SK-N-SH (cell line): ENCODE results near the gene ELAVL2. TPM values are rescaled to one million over a fixed set of nuclear protein-coding genes. Genes with fewer than 3 reads are reported as not detected.

Experiments
- CTCF ChIA-PET: fragments of 300-600, 350-600 bp; formaldehyde crosslinking; extraction: SDS; loops from one replicate; lab custom pipeline; 2021; lab: Yijun Ruan, JAX
- POLR2A ChIA-PET: fragments of 350-600 bp; sonication (Branson Sonifier 250); formaldehyde crosslinking; extraction: SDS; loops from one replicate; lab custom pipeline; 2020; ENCODE audit warnings: antibody characterized with exemption, inconsistent platforms; lab: Yijun Ruan, JAX
- DNase-seq: peaks from one replicate; pipeline ENCODE4 v3.0.0; 2012
- H2AFZ ChIP-seq: fragments of 200-600 bp; sonication (generic); 2 replicates; pipeline ENCODE4 v1.8.1; 2016; ENCODE audit warnings: antibody characterized with exemption, mild to moderate bottlenecking, low read depth
- H3F3A ChIP-seq: fragments of 200-600 bp; sonication (generic); replicated peaks from 2 replicates; pipeline ENCODE3; 2016; ENCODE audit warnings: antibody characterized with exemption, mild to moderate bottlenecking; ENCODE audit not compliant: insufficient read depth
- H3K27ac ChIP-seq, 2 experiments: fragments of 200-500 bp in 1 of 2; fragments of 200-600 bp in 1 of 2; sonication (Bioruptor generic) in 1 of 2; sonication (generic), shearing (Covaris generic) in 1 of 2; 2 replicates each; pipeline versions ENCODE4 v1.5.1 to v1.6.1; 2014 to 2016; ENCODE audit warnings: low read depth in 2 of 2, inconsistent platforms in 1 of 2, low read length in 1 of 2, mild to moderate bottlenecking in 1 of 2, mixed read lengths in 1 of 2
- H3K27me3 ChIP-seq: fragments of 200-600 bp; sonication (generic), shearing (Covaris generic); 2 replicates; pipeline ENCODE4 v1.6.1; 2016; ENCODE audit warnings: mixed run types; ENCODE audit not compliant: insufficient read depth
- H3K36me3 ChIP-seq, 2 experiments: fragments of 200-500 bp in 1 of 2; fragments of 200-600 bp in 1 of 2; sonication (Bioruptor generic) in 1 of 2; sonication (generic) in 1 of 2; replicated peaks in 1 of 2; 2 replicates each; pipeline versions ENCODE3 to v1.5.1; 2014 to 2016; ENCODE audit warnings: low read length in 1 of 2, mild to moderate bottlenecking in 1 of 2; ENCODE audit not compliant: insufficient read depth in 2 of 2, control insufficient read depth in 1 of 2
- H3K4me1 ChIP-seq, 2 experiments: fragments of 200-500 bp in 1 of 2; fragments of 200-600 bp in 1 of 2; sonication (Bioruptor generic) in 1 of 2; sonication (generic), shearing (Covaris generic) in 1 of 2; 2 replicates each; pipeline versions ENCODE4 v1.5.1 to v1.6.1; 2014 to 2016; ENCODE audit warnings: low read depth in 1 of 2, low read length in 1 of 2, mixed run types in 1 of 2; ENCODE audit not compliant: insufficient read depth in 2 of 2, control insufficient read depth in 1 of 2
- H3K4me2 ChIP-seq: fragments of 200-600 bp; sonication (generic), shearing (Covaris generic); 2 replicates; pipeline ENCODE4 v1.6.1; 2017; ENCODE audit warnings: mixed run types
- H3K4me3 ChIP-seq, 2 experiments: fragments of 200-500 bp in 1 of 2; fragments of 200-600 bp in 1 of 2; sonication (Bioruptor generic) in 1 of 2; sonication (generic), shearing (Covaris generic) in 1 of 2; 2 replicates each; pipeline versions ENCODE4 v1.5.1 to v1.8.1; 2014 to 2016; ENCODE audit warnings: low read depth in 2 of 2, inconsistent platforms in 1 of 2, low read length in 1 of 2, mild to moderate bottlenecking in 1 of 2, mixed read lengths in 1 of 2, moderate library complexity in 1 of 2
- H3K79me2 ChIP-seq: fragments of 200-600 bp; sonication (generic); 2 replicates; pipeline ENCODE4 v1.8.1; 2017; ENCODE audit warnings: mild to moderate bottlenecking; ENCODE audit not compliant: insufficient read depth
- H3K9ac ChIP-seq: fragments of 200-600 bp; sonication (generic); 2 replicates; pipeline ENCODE4 v1.6.1; 2017; ENCODE audit warnings: mixed run types
- H3K9me2 ChIP-seq: fragments of 200-600 bp; sonication (generic); 2 replicates; pipeline ENCODE4 v1.6.1; 2017; ENCODE audit warnings: mixed run types
- H3K9me3 ChIP-seq: fragments of 200-600 bp; sonication (generic); 2 replicates; pipeline ENCODE4 v1.6.1; 2017; ENCODE audit warnings: mixed run types, mild to moderate bottlenecking, moderate library complexity
- H4K20me1 ChIP-seq: fragments of 200-600 bp; sonication (generic); 2 replicates; pipeline ENCODE4 v1.6.1; 2017; ENCODE audit warnings: mild to moderate bottlenecking, mixed run types; ENCODE audit not compliant: insufficient read depth
- CTCF ChIP-seq: fragments of 200-600 bp; sonication (generic); IDR thresholded peaks from 2 replicates; pipeline ENCODE4 v1.6.1; 2017; ENCODE audit warnings: antibody characterized with exemption, mild to moderate bottlenecking, moderate library complexity
- FOXJ3 ChIP-seq: sonication (generic); formaldehyde crosslinking; IDR thresholded peaks from 2 replicates; pipeline ENCODE4 v1.5.1; 2020; ENCODE audit warnings: mild to moderate bottlenecking, missing genetic modification reagents
- FOXM1 ChIP-seq: IDR thresholded peaks from 2 replicates; pipeline ENCODE4 v1.4.0; 2012; ENCODE audit warnings: low read depth, mild to moderate bottlenecking
- GATA2 ChIP-seq: sonication (generic); formaldehyde crosslinking; IDR thresholded peaks from 2 replicates; pipeline ENCODE4 v1.5.0; 2020; ENCODE audit warnings: mild to moderate bottlenecking, missing genetic modification reagents
- JUND ChIP-seq: IDR thresholded peaks from 2 replicates; pipeline ENCODE4 v1.4.0; 2012
- NFIC ChIP-seq: IDR thresholded peaks from 2 replicates; pipeline ENCODE4 v1.4.0; 2012; ENCODE audit warnings: borderline replicate concordance
- NRF1 ChIP-seq: IDR thresholded peaks from 2 replicates; pipeline ENCODE4 v1.6.1; 2012; ENCODE audit warnings: low read depth, mild to moderate bottlenecking, low read length
- POLR2AphosphoS5 ChIP-seq: IDR thresholded peaks from 2 replicates; pipeline ENCODE4 v1.6.1; 2012; ENCODE audit warnings: low read depth, low read length
- RAD21 ChIP-seq: IDR thresholded peaks from 2 replicates; pipeline ENCODE4 v1.6.1; 2012; ENCODE audit warnings: mild to moderate bottlenecking, low read length
- RCOR1 ChIP-seq: fragments of 150-350 bp; IDR thresholded peaks from 2 replicates; pipeline ENCODE4 v1.6.1; 2017; ENCODE audit warnings: antibody characterized with exemption, low read length
- RFX5 ChIP-seq: IDR thresholded peaks from 2 replicates; pipeline ENCODE4 v1.6.1; 2012; ENCODE audit warnings: mild to moderate bottlenecking, improper control_type of control experiment, low read length
- RXRA ChIP-seq: IDR thresholded peaks from 2 replicates; pipeline ENCODE4 v1.4.0; 2012; ENCODE audit warnings: low read depth, mild to moderate bottlenecking, borderline replicate concordance
- SIN3A ChIP-seq: IDR thresholded peaks from 2 replicates; pipeline ENCODE4 v1.6.1; 2012; ENCODE audit warnings: low read depth, mild to moderate bottlenecking, low read length, moderate library complexity, borderline replicate concordance
- SMC3 ChIP-seq: IDR thresholded peaks from 2 replicates; pipeline ENCODE4 v1.6.1; 2012; ENCODE audit warnings: low read depth, low read length, improper control_type of control experiment
- TAF1 ChIP-seq: IDR thresholded peaks from 2 replicates; pipeline ENCODE4 v1.6.1; 2012; ENCODE audit warnings: low read depth, mild to moderate bottlenecking, low read length, moderate library complexity, borderline replicate concordance
- USF1 ChIP-seq: IDR thresholded peaks from 2 replicates; pipeline ENCODE4 v1.4.0; 2012; ENCODE audit warnings: low read depth, borderline replicate concordance
- YY1 ChIP-seq: IDR thresholded peaks from 2 replicates; pipeline ENCODE4 v1.4.0; 2012; ENCODE audit warnings: low read depth, mild to moderate bottlenecking
- ZBTB33 ChIP-seq: IDR thresholded peaks from 2 replicates; pipeline ENCODE4 v1.4.0; 2012; ENCODE audit warnings: low read depth, borderline replicate concordance
- WGBS: methylation state at CpG from one replicate; pipeline ENCODE4 v1.1.6; 2017; ENCODE audit warnings: low lambda C conversion rate; 5-methylcytosine and 5-hydroxymethylcytosine counted together
- polyA plus RNA-seq, 3 experiments: library from polyadenylated mRNA; depleted of rRNA; stranded (reverse); fragments of >200 nt; gene quantifications; 2 replicates each; pipeline ENCODE4 v1.2.3, GENCODE V29; 2012
- TF ChIP-seq, protein P1 (sequence below): IDR thresholded peaks from 2 replicates; pipeline ENCODE4 v1.4.0; 2012; ENCODE audit warnings: low read depth
- TF ChIP-seq, protein P2 (sequence below): IDR thresholded peaks from 2 replicates; pipeline ENCODE4; 2012

The ELAVL2 gene
- polyA plus RNA-seq, 1 of the 3 experiments (the other 2 are of a cell fraction) = 0.15 TPM

DNA sequence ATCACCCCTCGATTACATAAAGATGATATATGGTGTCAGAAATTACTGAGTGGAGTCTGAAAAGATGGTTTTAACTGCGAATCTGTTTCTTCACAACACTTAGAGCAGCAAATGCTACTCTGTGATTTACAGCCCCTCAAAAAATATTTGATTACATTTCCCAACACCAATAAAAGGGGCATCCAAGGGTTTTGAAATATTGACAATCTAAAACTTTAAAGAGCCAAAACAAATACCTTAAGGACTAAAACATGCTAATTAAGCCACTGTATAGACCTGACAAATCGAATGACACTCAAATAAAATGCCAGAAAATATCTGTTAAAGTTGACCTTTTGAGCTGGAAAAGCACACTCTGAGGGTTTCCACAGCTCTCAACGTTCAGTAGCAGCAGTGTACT, 73.2 kb downstream of the ELAVL2 start:
- no peak for DNase-seq
- ChIA-PET CTCF (no interaction called here), POLR2A (no interaction called here)
- Histone ChIP-seq H3K27me3 (no peaks in the 10 kb centered on the region), H4K20me1 (no peaks in the 10 kb centered on the region), H3K4me1 (no peaks in the 10 kb centered on the region; a peak in 1 of 4 replicates), H3K27ac (no peak overlapping the region)
- no peak for TF ChIP-seq RAD21
- no peak for TF ChIP-seq NRF1
- TF ChIP-seq RXRA = no peak
- TF ChIP-seq RFX5 = no peak
- TF ChIP-seq ZBTB33 = no peak
- TF ChIP-seq TAF1 = no peak
- TF ChIP-seq YY1 = no peak
- TF ChIP-seq FOXJ3 (CRISPR knock-in tag) = no peak
- TF ChIP-seq SIN3A = no peak
- no peak for TF ChIP-seq POLR2AphosphoS5
- no peak for TF ChIP-seq USF1
- TF ChIP-seq RCOR1 = no peak
- no peak for TF ChIP-seq NFIC
- TF ChIP-seq, protein P1, sequence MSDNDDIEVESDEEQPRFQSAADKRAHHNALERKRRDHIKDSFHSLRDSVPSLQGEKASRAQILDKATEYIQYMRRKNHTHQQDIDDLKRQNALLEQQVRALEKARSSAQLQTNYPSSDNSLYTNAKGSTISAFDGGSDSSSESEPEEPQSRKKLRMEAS = no peak
- no peak for TF ChIP-seq GATA2 (CRISPR knock-in tag)
- TF ChIP-seq JUND = no peak
- no peak for TF ChIP-seq SMC3
- TF ChIP-seq CTCF = no peak
- TF ChIP-seq FOXM1 = no peak
- TF ChIP-seq, protein P2, sequence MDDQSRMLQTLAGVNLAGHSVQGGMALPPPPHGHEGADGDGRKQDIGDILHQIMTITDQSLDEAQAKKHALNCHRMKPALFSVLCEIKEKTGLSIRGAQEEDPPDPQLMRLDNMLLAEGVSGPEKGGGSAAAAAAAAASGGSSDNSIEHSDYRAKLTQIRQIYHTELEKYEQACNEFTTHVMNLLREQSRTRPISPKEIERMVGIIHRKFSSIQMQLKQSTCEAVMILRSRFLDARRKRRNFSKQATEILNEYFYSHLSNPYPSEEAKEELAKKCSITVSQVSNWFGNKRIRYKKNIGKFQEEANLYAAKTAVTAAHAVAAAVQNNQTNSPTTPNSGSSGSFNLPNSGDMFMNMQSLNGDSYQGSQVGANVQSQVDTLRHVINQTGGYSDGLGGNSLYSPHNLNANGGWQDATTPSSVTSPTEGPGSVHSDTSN = no peak
- TF ChIP-seq, all 33 proteins: peak for 0
- H3K36me3 ChIP-seq = no peaks in the 10 kb centered on the region
- H2AFZ ChIP-seq = no peak overlapping the region
- H3K9me2 ChIP-seq = no peaks in the 10 kb centered on the region
- WGBS = 19% methylated on average over 4 of the region's 4 CpGs
- no peaks in the 10 kb centered on the region for H3K9me3 ChIP-seq
- H3K79me2 ChIP-seq = no peaks in the 10 kb centered on the region
- no peak overlapping the region for H3K4me2 ChIP-seq
- no peaks in the 10 kb centered on the region for H3F3A ChIP-seq
- no peak overlapping the region for H3K9ac ChIP-seq
- no peak overlapping the region for H3K4me3 ChIP-seq
